CD14-positive monocyte (primary cell): ENCODE measurements around the gene BOC. TPM values are rescaled to one million over a fixed set of nuclear protein-coding genes. Genes with fewer than 3 reads are reported as not detected.

ENCODE experiments used
- DNase-seq, 3 donors: peaks; one replicate each; pipeline ENCODE4 v3.0.0-alpha.2; 2011 to 2022
- H2AFZ ChIP-seq: 2 replicates; pipeline ENCODE4 v1.6.0; 2012; ENCODE audit warnings: mild to moderate bottlenecking, low read depth, low read length, inconsistent platforms; ENCODE audit not compliant: insufficient read depth, poor library complexity, severe bottlenecking
- H3K27ac ChIP-seq, 2 donors: 1 replicate in 1 of 2; 2 replicates in 1 of 2; pipeline ENCODE4 v1.5.1; 2012 to 2013; ENCODE audit warnings: low read length in 2 of 2, control low read depth in 1 of 2, inconsistent platforms in 1 of 2, low read depth in 1 of 2, mild to moderate bottlenecking in 1 of 2
- H3K27me3 ChIP-seq, 2 donors: one replicate each; pipeline versions ENCODE4 v1.6.0 to v1.6.1; 2011 to 2013; ENCODE audit warnings: low read length in 2 of 2; ENCODE audit not compliant: control insufficient read depth in 2 of 2, insufficient read depth in 2 of 2
- H3K36me3 ChIP-seq, 2 donors: replicated peaks in 1 of 2; 1 replicate in 1 of 2; 2 replicates in 1 of 2; pipeline versions ENCODE4 v1.5.1 to v1.6.1; 2012 to 2013; ENCODE audit warnings: low read length in 2 of 2, control low read depth in 1 of 2, inconsistent platforms in 1 of 2, mild to moderate bottlenecking in 1 of 2; ENCODE audit not compliant: insufficient read depth in 2 of 2, control insufficient read depth in 1 of 2
- H3K4me1 ChIP-seq, 2 donors: 1 replicate in 1 of 2; 2 replicates in 1 of 2; pipeline versions ENCODE4 v1.5.1 to v1.6.1; 2012 to 2013; ENCODE audit warnings: low read length in 2 of 2, control low read depth in 1 of 2, inconsistent platforms in 1 of 2, mild to moderate bottlenecking in 1 of 2, moderate library complexity in 1 of 2; ENCODE audit not compliant: insufficient read depth in 2 of 2, control insufficient read depth in 1 of 2
- H3K4me2 ChIP-seq: replicated peaks from 2 replicates; pipeline ENCODE3; 2012; ENCODE audit warnings: low read length, moderate library complexity, mild to moderate bottlenecking; ENCODE audit not compliant: poor library complexity, severe bottlenecking; ENCODE audit errors: extremely low read depth
- H3K4me3 ChIP-seq, 3 experiments: fragments of 200-600 bp in 1 of 3; sonication (generic) in 1 of 3; replicated peaks in 1 of 3; 1 replicate in 2 of 3; 2 replicates in 1 of 3; pipeline ENCODE4 v1.5.1; 2011 to 2013; ENCODE audit warnings: low read length in 3 of 3, mild to moderate bottlenecking in 3 of 3, control low read depth in 2 of 3, low read depth in 2 of 3, inconsistent platforms in 1 of 3, moderate library complexity in 1 of 3
- H3K79me2 ChIP-seq: 2 replicates; pipeline ENCODE4 v1.6.0; 2012; ENCODE audit warnings: mild to moderate bottlenecking, control low read depth, inconsistent platforms, low read length, moderate library complexity; ENCODE audit not compliant: insufficient read depth
- H3K9ac ChIP-seq: 2 replicates; pipeline ENCODE4 v1.6.0; 2017; ENCODE audit warnings: low read length, mild to moderate bottlenecking; ENCODE audit not compliant: insufficient read depth, poor library complexity, severe bottlenecking
- H3K9me3 ChIP-seq, 2 donors: replicated peaks in 1 of 2; 1 replicate in 1 of 2; 2 replicates in 1 of 2; pipeline versions ENCODE4 v1.5.1 to v1.6.1; 2012 to 2013; ENCODE audit warnings: low read length in 2 of 2, control low read depth in 1 of 2; ENCODE audit not compliant: control insufficient read depth in 1 of 2, insufficient read depth in 1 of 2
- H4K20me1 ChIP-seq: 2 replicates; pipeline ENCODE4 v1.6.0; 2012; ENCODE audit warnings: mild to moderate bottlenecking, low read length, control low read depth, moderate library complexity; ENCODE audit not compliant: insufficient read depth
- H3K27ac Mint-ChIP-seq, 7 donors: one replicate each; pipeline ENCODE4 v1.8.0; 2020; ENCODE audit warnings: mild to moderate bottlenecking in 7 of 7, mixed read lengths in 7 of 7, moderate library complexity in 6 of 7, inconsistent platforms in 2 of 7
- H3K27me3 Mint-ChIP-seq, 3 donors: one replicate each; pipeline ENCODE4 v1.8.0; 2021 to 2022; ENCODE audit warnings: low read depth in 3 of 3, mild to moderate bottlenecking in 3 of 3, mixed read lengths in 3 of 3, moderate library complexity in 3 of 3, inconsistent platforms in 1 of 3
- H3K36me3 Mint-ChIP-seq, 2 donors: one replicate each; pipeline ENCODE4 v1.8.0; 2020; ENCODE audit warnings: mixed read lengths in 2 of 2, inconsistent platforms in 1 of 2, mild to moderate bottlenecking in 1 of 2
- H3K4me1 Mint-ChIP-seq: one replicate; pipeline ENCODE4 v1.8.0; 2020; ENCODE audit warnings: mild to moderate bottlenecking, mixed read lengths
- H3K4me3 Mint-ChIP-seq, 2 donors: one replicate each; pipeline ENCODE4 v1.8.0; 2020; ENCODE audit warnings: mild to moderate bottlenecking in 2 of 2, mixed read lengths in 2 of 2, moderate library complexity in 1 of 2
- H3K9me3 Mint-ChIP-seq, 7 donors: one replicate each; pipeline ENCODE4 v1.8.0; 2020 to 2022; ENCODE audit warnings: mixed read lengths in 7 of 7, mild to moderate bottlenecking in 6 of 7, moderate library complexity in 6 of 7, inconsistent platforms in 2 of 7
- CTCF ChIP-seq: fragments of 200-600 bp; IDR thresholded peaks from one replicate; pipeline ENCODE4 v1.8.0; 2022; ENCODE audit warnings: antibody characterized with exemption, mild to moderate bottlenecking
- WGBS: methylation state at CpG from one replicate; pipeline ENCODE4 v1.1.5; 2013; ENCODE audit warnings: missing lambda C conversion rate; ENCODE audit not compliant: insufficient coverage; 5-methylcytosine and 5-hydroxymethylcytosine counted together
- intact Hi-C, 2 donors: fragments of 100-400 bp; cut with micrococcal nuclease; formaldehyde crosslinking; loops; one replicate each; pipeline versions ENCODE4 v1.15.0 to v1.15.1; 2023
- polyA plus RNA-seq, 3 donors: library from polyadenylated mRNA; depleted of rRNA in 1 of 3; unstranded in 2 of 3; stranded (reverse) in 1 of 3; fragments of 300-500 nt in 2 of 3; fragments of >200 nt in 1 of 3; fragmentation: Illumina TruSeq in 2 of 3; gene quantifications; 1 replicate in 2 of 3; 2 replicates in 1 of 3; pipeline ENCODE4 v1.2.3, GENCODE V29; 2012 to 2021

Gene BOC
- polyA plus RNA-seq, 3 donors = not detected

GRCh38 chr3:113231391-113231790 lies 20.0 kb downstream of the BOC start:
- H3K9me3 Mint-ChIP-seq = no peaks in the 10 kb centered on the region
- WGBS = no CpG with 5 or more reads among the region's 1 CpG
- Histone ChIP-seq H2AFZ (no peak overlapping the region), H3K4me2 (no peak overlapping the region), H3K36me3 (no peaks in the 10 kb centered on the region), H4K20me1 (no peaks in the 10 kb centered on the region), H3K9me3 (no peaks in the 10 kb centered on the region), H3K79me2 (no peaks in the 10 kb centered on the region), H3K27ac (no peak overlapping the region), H3K9ac (no peak overlapping the region), H3K27me3 (no peaks in the 10 kb centered on the region), H3K4me3 (no peak overlapping the region), H3K4me1 (no peaks in the 10 kb centered on the region)
- H3K36me3 Mint-ChIP-seq = no peaks in the 10 kb centered on the region
- H3K27ac Mint-ChIP-seq = no peak overlapping the region
- no peaks in the 10 kb centered on the region for H3K4me1 Mint-ChIP-seq
- no peak for DNase-seq
- no peak for TF ChIP-seq CTCF
- no peak overlapping the region for H3K4me3 Mint-ChIP-seq
- intact Hi-C loops = no loop called here
- H3K27me3 Mint-ChIP-seq = peaks cover 2 to 6% (median 4%) of the 10 kb centered on the region in 3 donors

- Histone ChIP-seq H2AFZ (no peak overlapping the region), H3K79me2 (no peaks in the 10 kb centered on the region), H3K36me3 (no peaks in the 10 kb centered on the region), H3K27ac (no peak overlapping the region), H3K27me3 (no peaks in the 10 kb centered on the region), H3K9me3 (no peaks in the 10 kb centered on the region), H3K4me3 (no peak overlapping the region), H3K9ac (no peak overlapping the region), H3K4me2 (no peak overlapping the region), H3K4me1 (no peaks in the 10 kb centered on the region), H4K20me1 (no peaks in the 10 kb centered on the region)
- Mint-ChIP-seq H3K27me3 (peaks cover 2 to 6% (median 4%) of the 10 kb centered on the region in 3 donors), H3K36me3 (no peaks in the 10 kb centered on the region), H3K4me3 (no peak overlapping the region), H3K4me1 (no peaks in the 10 kb centered on the region), H3K27ac (no peak overlapping the region), H3K9me3 (no peaks in the 10 kb centered on the region)
- TF ChIP-seq CTCF = no peak
- 100% methylated on average over 1 of the region's 1 CpG for WGBS
- DNase-seq = no peak
- intact Hi-C loops = no loop called here
These were observed 20.5 kb downstream of the BOC start for GRCh38 chr3:113231827-113232253.
